Spleen (tissue), 11 donors: ENCODE measurements around the gene QSER1. TPM values are rescaled to one million over a fixed set of nuclear protein-coding genes. Genes with fewer than 3 reads are reported as not detected.
A peak's percentile ranks its signal among the peaks of the same experiment; 100 is the strongest.

ENCODE experiments used
- DNase-seq: peaks from one replicate; pipeline ENCODE4 v3.0.0-alpha.2; 2020
- H3K27ac ChIP-seq, 8 donors: fragments of 200-600 bp; sonication (generic) in 7 of 8; 1 replicate in 4 of 8; 2 replicates in 4 of 8; pipeline versions ENCODE4 v1.5.0 to v1.8.0; 2016 to 2021; ENCODE audit warnings: inconsistent platforms in 4 of 8, mild to moderate bottlenecking in 4 of 8, moderate library complexity in 1 of 8
- H3K27me3 ChIP-seq, 7 donors: fragments of 200-600 bp; sonication (generic) in 6 of 7; replicated peaks in 1 of 7; 1 replicate in 4 of 7; 2 replicates in 3 of 7; pipeline versions ENCODE4 v1.5.0 to v1.8.0; 2016 to 2021; ENCODE audit warnings: inconsistent platforms in 3 of 7, mild to moderate bottlenecking in 1 of 7
- H3K36me3 ChIP-seq, 6 donors: fragments of 200-600 bp; sonication (generic) in 5 of 6; 1 replicate in 4 of 6; 2 replicates in 2 of 6; pipeline versions ENCODE4 v1.5.0 to v1.8.0; 2016 to 2021; ENCODE audit warnings: inconsistent platforms in 2 of 6
- H3K4me1 ChIP-seq, 6 donors: fragments of 200-600 bp; sonication (generic) in 5 of 6; 1 replicate in 3 of 6; 2 replicates in 3 of 6; pipeline versions ENCODE4 v1.5.0 to v1.8.0; 2016 to 2021; ENCODE audit warnings: inconsistent platforms in 3 of 6
- H3K4me3 ChIP-seq, 8 donors: fragments of 200-600 bp; sonication (generic) in 7 of 8; 1 replicate in 4 of 8; 2 replicates in 4 of 8; pipeline versions ENCODE4 v1.5.0 to v1.8.0; 2016 to 2021; ENCODE audit warnings: inconsistent platforms in 4 of 8, mild to moderate bottlenecking in 4 of 8, moderate library complexity in 2 of 8
- H3K9me3 ChIP-seq, 8 donors: fragments of 200-600 bp; sonication (generic) in 7 of 8; 1 replicate in 4 of 8; 2 replicates in 4 of 8; pipeline versions ENCODE4 v1.5.0 to v1.8.0; 2016 to 2021; ENCODE audit warnings: inconsistent platforms in 4 of 8
- POLR2A ChIP-seq, 3 donors: fragments of 450-650 bp; IDR thresholded peaks; one replicate each; pipeline ENCODE4 v1.5.1; 2017; ENCODE audit warnings: antibody characterized with exemption in 3 of 3, mild to moderate bottlenecking in 1 of 3
- POLR2AphosphoS5 ChIP-seq, 3 donors: sonication (generic); formaldehyde crosslinking; IDR thresholded peaks; one replicate each; pipeline ENCODE4 v1.5.1; 2017; ENCODE audit warnings: antibody characterized with exemption in 3 of 3
- WGBS, 5 donors: extraction: QIAGEN DNeasy Blood & Tissue Kit in 3 of 5; methylation state at CpG; one replicate each; pipeline versions ENCODE4 v1.1.5 to v1.1.7; 2013 to 2018; 5-methylcytosine and 5-hydroxymethylcytosine counted together
- intact Hi-C: fragments of 100-400 bp; cut with DNase I; formaldehyde crosslinking; loops from one replicate; pipeline ENCODE4 v1.15.0; 2023; ENCODE audit warnings: low total_unique reads
- polyA plus RNA-seq, 3 donors: library from polyadenylated mRNA; stranded (reverse); fragments of 200-250 nt; gene quantifications; one replicate each; pipeline ENCODE4 v1.2.1, GENCODE V29; 2013
- total RNA-seq, 7 donors: library from RNA; depleted of rRNA in 3 of 7; stranded (reverse); fragments of >200 nt in 3 of 7; fragmentation: NEBNext Ultra II Directional in 4 of 7; extraction: Animal tissue kit (Norgen Biotek cat#: 25700) in 4 of 7; gene quantifications; one replicate each; pipeline versions ENCODE4 v1.1.0 to v1.2.1, GENCODE V29; 2016 to 2021
- TF ChIP-seq, protein P1 (sequence below), 11 experiments: fragments of 200-600 bp in 7 of 11; fragments of 450-650 bp in 4 of 11; sonication (generic) in 4 of 11; IDR thresholded peaks in 8 of 11; conservative IDR thresholded peaks in 3 of 11; 1 replicate in 7 of 11; 2 replicates in 4 of 11; pipeline versions ENCODE4 v1.4.0 to v1.8.0; 2016 to 2021; ENCODE audit warnings: antibody characterized with exemption in 11 of 11, inconsistent platforms in 4 of 11, mild to moderate bottlenecking in 1 of 11
- donor health status: healthy with polysubstance abuse.
- donor health status: DM: no; HTN: no; CAD: no; lungs with moderate emphysema.
- donor health status: DM: no; HTN: no; CAD: no.
- donor health status: Bipolar disorder and iron deficiency.
- donor health status: healthy.
- donor health status: DM: no; HTN: no; CAD: no.
- donor health status: DM: yes; HTN: yes; CAD: no.

Gene QSER1
- total and polyA plus RNA-seq, 10 donors, result 2.4 to 34.9 (median 24.6) TPM

DNA sequence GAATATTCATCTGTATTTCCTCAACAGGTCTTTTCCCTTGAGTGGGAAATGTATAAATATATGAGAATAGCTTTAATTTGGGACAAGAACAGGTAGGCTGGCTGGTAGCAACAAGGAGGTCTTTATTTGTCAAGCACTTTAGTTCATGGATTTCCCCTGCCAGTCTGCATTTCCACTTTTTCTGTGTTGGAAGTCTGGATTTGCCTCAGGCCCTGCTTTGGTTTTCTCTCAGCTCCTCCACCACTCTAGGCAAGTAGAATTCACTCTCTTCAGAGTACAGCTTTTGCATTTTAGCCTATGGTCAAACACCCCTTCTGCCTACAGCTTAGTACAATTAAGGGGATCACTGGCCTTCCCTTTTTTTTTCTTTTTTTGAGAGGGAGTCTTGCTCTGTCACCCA is 57.1 kb downstream of the QSER1 start:
- TF ChIP-seq POLR2A (IDR thresholded peaks at IDR 0.05) (no peak), POLR2AphosphoS5 (IDR thresholded peaks at IDR 0.05) (no peak)
- TF ChIP-seq, protein P1, sequence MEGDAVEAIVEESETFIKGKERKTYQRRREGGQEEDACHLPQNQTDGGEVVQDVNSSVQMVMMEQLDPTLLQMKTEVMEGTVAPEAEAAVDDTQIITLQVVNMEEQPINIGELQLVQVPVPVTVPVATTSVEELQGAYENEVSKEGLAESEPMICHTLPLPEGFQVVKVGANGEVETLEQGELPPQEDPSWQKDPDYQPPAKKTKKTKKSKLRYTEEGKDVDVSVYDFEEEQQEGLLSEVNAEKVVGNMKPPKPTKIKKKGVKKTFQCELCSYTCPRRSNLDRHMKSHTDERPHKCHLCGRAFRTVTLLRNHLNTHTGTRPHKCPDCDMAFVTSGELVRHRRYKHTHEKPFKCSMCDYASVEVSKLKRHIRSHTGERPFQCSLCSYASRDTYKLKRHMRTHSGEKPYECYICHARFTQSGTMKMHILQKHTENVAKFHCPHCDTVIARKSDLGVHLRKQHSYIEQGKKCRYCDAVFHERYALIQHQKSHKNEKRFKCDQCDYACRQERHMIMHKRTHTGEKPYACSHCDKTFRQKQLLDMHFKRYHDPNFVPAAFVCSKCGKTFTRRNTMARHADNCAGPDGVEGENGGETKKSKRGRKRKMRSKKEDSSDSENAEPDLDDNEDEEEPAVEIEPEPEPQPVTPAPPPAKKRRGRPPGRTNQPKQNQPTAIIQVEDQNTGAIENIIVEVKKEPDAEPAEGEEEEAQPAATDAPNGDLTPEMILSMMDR (IDR thresholded peaks at IDR 0.05 in 8 of 11, conservative IDR thresholded peaks at IDR 0.05 in 3 of 11), result no peak
- no peak for DNase-seq

GRCh38 chr11:32952421-32952820 is 59.8 kb downstream of the QSER1 start:
- H3K27me3 ChIP-seq, result no peaks in the 10 kb centered on the region
- TF ChIP-seq POLR2AphosphoS5 (IDR thresholded peaks at IDR 0.05) (no peak), POLR2A (IDR thresholded peaks at IDR 0.05) (no peak)
- TF ChIP-seq, protein P1 (IDR thresholded peaks at IDR 0.05 in 8 of 11, conservative IDR thresholded peaks at IDR 0.05 in 3 of 11), result no peak
- intact Hi-C loops, result no loop called here
- no peak overlapping the region for H3K27ac ChIP-seq
- DNase-seq, result no peak
- no peaks in the 10 kb centered on the region for H3K4me1 ChIP-seq
- H3K4me3 ChIP-seq, result no peak overlapping the region
- H3K36me3 ChIP-seq, result peaks cover 0 to 47% (median 16%) of the 10 kb centered on the region in 6 donors
- 74 to 87% (median 85%) methylated on average over 1 of the region's 1 CpG for WGBS, 5 donors
- peaks cover 0 to 11% (median 9%) of the 10 kb centered on the region in 8 donors for H3K9me3 ChIP-seq

More for the DNA sequence above, 57.1 kb downstream of the QSER1 start:
- intact Hi-C loops, result no loop called here
- H3K9me3 ChIP-seq, result peaks cover 0 to 21% (median 15%) of the 10 kb centered on the region in 8 donors
- no peak overlapping the region for H3K4me3 ChIP-seq
- H3K27ac ChIP-seq, result no peak overlapping the region
- H3K27me3 ChIP-seq, result no peaks in the 10 kb centered on the region
- peaks cover 0 to 27% (median 8%) of the 10 kb centered on the region in 6 donors for H3K36me3 ChIP-seq
- no peaks in the 10 kb centered on the region for H3K4me1 ChIP-seq

GRCh38 chr11:32953700-32954099 is 61.1 kb downstream of the QSER1 start:
- H3K9me3 ChIP-seq, result no peaks in the 10 kb centered on the region
- intact Hi-C loops, result no loop called here
- H3K4me1 ChIP-seq, result no peaks in the 10 kb centered on the region
- no peak for DNase-seq
- peaks cover 0 to 50% (median 24%) of the 10 kb centered on the region in 6 donors for H3K36me3 ChIP-seq
- TF ChIP-seq, protein P1 (IDR thresholded peaks at IDR 0.05 in 8 of 11, conservative IDR thresholded peaks at IDR 0.05 in 3 of 11), result no peak
- TF ChIP-seq POLR2AphosphoS5 (IDR thresholded peaks at IDR 0.05), result no peak
- TF ChIP-seq POLR2A (IDR thresholded peaks at IDR 0.05), result no peak
- no peaks in the 10 kb centered on the region for H3K27me3 ChIP-seq
- no peak overlapping the region for H3K27ac ChIP-seq
- H3K4me3 ChIP-seq, result no peak overlapping the region

DNA sequence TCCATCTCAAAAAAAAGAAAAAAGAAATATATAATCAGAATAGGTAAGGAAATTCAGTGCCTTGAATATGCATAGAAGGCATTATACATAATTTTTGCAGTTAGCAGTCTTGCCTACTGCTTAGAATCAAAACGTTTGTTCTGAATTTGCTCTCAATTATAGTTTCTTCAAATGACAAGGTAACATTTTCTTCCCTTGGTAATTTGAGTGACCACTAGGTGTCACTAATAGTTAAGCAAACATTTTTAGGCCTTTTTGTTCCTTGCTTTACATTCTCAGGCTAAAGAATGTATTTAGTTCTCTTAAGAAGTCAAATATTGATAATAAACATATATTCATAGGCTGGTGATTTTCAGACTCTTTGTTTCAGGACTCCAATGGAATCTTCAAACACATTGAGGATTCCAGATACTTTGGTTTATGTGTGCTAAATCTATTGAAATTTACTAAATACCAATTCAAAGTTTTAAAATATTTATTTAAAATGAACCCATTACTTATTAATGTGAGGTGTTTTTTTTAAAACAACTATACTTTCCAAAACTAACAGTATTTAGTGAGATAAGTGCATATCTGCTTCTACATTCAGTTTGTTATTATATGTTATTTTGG is 68.0 kb downstream of the QSER1 start:
- no peak for DNase-seq

More for the DNA sequence above, 68.0 kb downstream of the QSER1 start:
- WGBS, 5 donors, result 0 to 6% (median 4%) methylated on average over 1 of the region's 1 CpG
- intact Hi-C loops, result loop anchor here (5.0 to 10.0 kb wide), 2 partner anchors 107 to 394 kb away; no protein-coding TSS in a partner anchor
- no peaks in the 10 kb centered on the region for H3K4me1 ChIP-seq
- no peaks in the 10 kb centered on the region for H3K9me3 ChIP-seq
- no peak overlapping the region for H3K27ac ChIP-seq
- H3K36me3 ChIP-seq, result peaks cover 0 to 91% (median 31%) of the 10 kb centered on the region in 6 donors
- TF ChIP-seq, protein P1 (IDR thresholded peaks at IDR 0.05 in 8 of 11, conservative IDR thresholded peaks at IDR 0.05 in 3 of 11), result peak; percentile 40 to 78 (median 67)
- TF ChIP-seq POLR2A (IDR thresholded peaks at IDR 0.05), result no peak
- no peaks in the 10 kb centered on the region for H3K27me3 ChIP-seq
- H3K4me3 ChIP-seq, result no peak overlapping the region
